SK-N-SH (cell line): ENCODE measurements around the gene FUT9. TPM values are rescaled to one million over a fixed set of nuclear protein-coding genes. Genes with fewer than 3 reads are reported as not detected.

ENCODE experiments used
- CTCF ChIA-PET: fragments of 300-600, 350-600 bp; formaldehyde crosslinking; extraction: SDS; loops from one replicate; lab custom pipeline; 2021; lab: Yijun Ruan, JAX
- POLR2A ChIA-PET: fragments of 350-600 bp; sonication (Branson Sonifier 250); formaldehyde crosslinking; extraction: SDS; loops from one replicate; lab custom pipeline; 2020; ENCODE audit warnings: antibody characterized with exemption, inconsistent platforms; lab: Yijun Ruan, JAX
- DNase-seq: peaks from one replicate; pipeline ENCODE4 v3.0.0; 2012
- H2AFZ ChIP-seq: fragments of 200-600 bp; sonication (generic); 2 replicates; pipeline ENCODE4 v1.8.1; 2016; ENCODE audit warnings: antibody characterized with exemption, mild to moderate bottlenecking, low read depth
- H3F3A ChIP-seq: fragments of 200-600 bp; sonication (generic); replicated peaks from 2 replicates; pipeline ENCODE3; 2016; ENCODE audit warnings: antibody characterized with exemption, mild to moderate bottlenecking; ENCODE audit not compliant: insufficient read depth
- H3K27ac ChIP-seq, 2 experiments: fragments of 200-500 bp in 1 of 2; fragments of 200-600 bp in 1 of 2; sonication (Bioruptor generic) in 1 of 2; sonication (generic), shearing (Covaris generic) in 1 of 2; 2 replicates each; pipeline versions ENCODE4 v1.5.1 to v1.6.1; 2014 to 2016; ENCODE audit warnings: low read depth in 2 of 2, inconsistent platforms in 1 of 2, low read length in 1 of 2, mild to moderate bottlenecking in 1 of 2, mixed read lengths in 1 of 2
- H3K27me3 ChIP-seq: fragments of 200-600 bp; sonication (generic), shearing (Covaris generic); 2 replicates; pipeline ENCODE4 v1.6.1; 2016; ENCODE audit warnings: mixed run types; ENCODE audit not compliant: insufficient read depth
- H3K36me3 ChIP-seq, 2 experiments: fragments of 200-500 bp in 1 of 2; fragments of 200-600 bp in 1 of 2; sonication (Bioruptor generic) in 1 of 2; sonication (generic) in 1 of 2; replicated peaks in 1 of 2; 2 replicates each; pipeline versions ENCODE3 to v1.5.1; 2014 to 2016; ENCODE audit warnings: low read length in 1 of 2, mild to moderate bottlenecking in 1 of 2; ENCODE audit not compliant: insufficient read depth in 2 of 2, control insufficient read depth in 1 of 2
- H3K4me1 ChIP-seq, 2 experiments: fragments of 200-500 bp in 1 of 2; fragments of 200-600 bp in 1 of 2; sonication (Bioruptor generic) in 1 of 2; sonication (generic), shearing (Covaris generic) in 1 of 2; 2 replicates each; pipeline versions ENCODE4 v1.5.1 to v1.6.1; 2014 to 2016; ENCODE audit warnings: low read depth in 1 of 2, low read length in 1 of 2, mixed run types in 1 of 2; ENCODE audit not compliant: insufficient read depth in 2 of 2, control insufficient read depth in 1 of 2
- H3K4me2 ChIP-seq: fragments of 200-600 bp; sonication (generic), shearing (Covaris generic); 2 replicates; pipeline ENCODE4 v1.6.1; 2017; ENCODE audit warnings: mixed run types
- H3K4me3 ChIP-seq, 2 experiments: fragments of 200-500 bp in 1 of 2; fragments of 200-600 bp in 1 of 2; sonication (Bioruptor generic) in 1 of 2; sonication (generic), shearing (Covaris generic) in 1 of 2; 2 replicates each; pipeline versions ENCODE4 v1.5.1 to v1.8.1; 2014 to 2016; ENCODE audit warnings: low read depth in 2 of 2, inconsistent platforms in 1 of 2, low read length in 1 of 2, mild to moderate bottlenecking in 1 of 2, mixed read lengths in 1 of 2, moderate library complexity in 1 of 2
- H3K79me2 ChIP-seq: fragments of 200-600 bp; sonication (generic); 2 replicates; pipeline ENCODE4 v1.8.1; 2017; ENCODE audit warnings: mild to moderate bottlenecking; ENCODE audit not compliant: insufficient read depth
- H3K9ac ChIP-seq: fragments of 200-600 bp; sonication (generic); 2 replicates; pipeline ENCODE4 v1.6.1; 2017; ENCODE audit warnings: mixed run types
- H3K9me2 ChIP-seq: fragments of 200-600 bp; sonication (generic); 2 replicates; pipeline ENCODE4 v1.6.1; 2017; ENCODE audit warnings: mixed run types
- H3K9me3 ChIP-seq: fragments of 200-600 bp; sonication (generic); 2 replicates; pipeline ENCODE4 v1.6.1; 2017; ENCODE audit warnings: mixed run types, mild to moderate bottlenecking, moderate library complexity
- H4K20me1 ChIP-seq: fragments of 200-600 bp; sonication (generic); 2 replicates; pipeline ENCODE4 v1.6.1; 2017; ENCODE audit warnings: mild to moderate bottlenecking, mixed run types; ENCODE audit not compliant: insufficient read depth
- ELF1 ChIP-seq: IDR thresholded peaks from 2 replicates; pipeline ENCODE4 v1.4.0; 2012
- EP300 ChIP-seq, 2 experiments: IDR thresholded peaks; 2 replicates each; pipeline versions ENCODE4 v1.4.0 to v1.6.1; 2012; ENCODE audit warnings: borderline replicate concordance in 1 of 2, low read depth in 1 of 2, low read length in 1 of 2
- FOXJ3 ChIP-seq: sonication (generic); formaldehyde crosslinking; IDR thresholded peaks from 2 replicates; pipeline ENCODE4 v1.5.1; 2020; ENCODE audit warnings: mild to moderate bottlenecking, missing genetic modification reagents
- GABPA ChIP-seq: IDR thresholded peaks from 2 replicates; pipeline ENCODE4 v1.4.0; 2012; ENCODE audit warnings: low read depth, mild to moderate bottlenecking
- GATA2 ChIP-seq: sonication (generic); formaldehyde crosslinking; IDR thresholded peaks from 2 replicates; pipeline ENCODE4 v1.5.0; 2020; ENCODE audit warnings: mild to moderate bottlenecking, missing genetic modification reagents
- JUND ChIP-seq: IDR thresholded peaks from 2 replicates; pipeline ENCODE4 v1.4.0; 2012
- PBX3 ChIP-seq: IDR thresholded peaks from 2 replicates; pipeline ENCODE4; 2012
- REST ChIP-seq: IDR thresholded peaks from 2 replicates; pipeline ENCODE4 v1.6.1; 2012; ENCODE audit warnings: mild to moderate bottlenecking, low read depth, low read length, moderate library complexity
- TCF12 ChIP-seq: IDR thresholded peaks from 2 replicates; pipeline ENCODE4 v1.4.0; 2012
- TEAD4 ChIP-seq: IDR thresholded peaks from 2 replicates; pipeline ENCODE4 v1.4.0; 2012; ENCODE audit warnings: mild to moderate bottlenecking, borderline replicate concordance; ENCODE audit not compliant: insufficient read depth
- ZBTB33 ChIP-seq: IDR thresholded peaks from 2 replicates; pipeline ENCODE4 v1.4.0; 2012; ENCODE audit warnings: low read depth, borderline replicate concordance
- WGBS: methylation state at CpG from one replicate; pipeline ENCODE4 v1.1.6; 2017; ENCODE audit warnings: low lambda C conversion rate; 5-methylcytosine and 5-hydroxymethylcytosine counted together
- polyA plus RNA-seq, 3 experiments: library from polyadenylated mRNA; depleted of rRNA; stranded (reverse); fragments of >200 nt; gene quantifications; 2 replicates each; pipeline ENCODE4 v1.2.3, GENCODE V29; 2012
- TF ChIP-seq, protein P1 (sequence below): IDR thresholded peaks from 2 replicates; pipeline ENCODE4 v1.4.0; 2012; ENCODE audit warnings: low read depth

FUT9 gene
- polyA plus RNA-seq, 1 of the 3 experiments (the other 2 are of a cell fraction) = under 0.01 TPM

DNA sequence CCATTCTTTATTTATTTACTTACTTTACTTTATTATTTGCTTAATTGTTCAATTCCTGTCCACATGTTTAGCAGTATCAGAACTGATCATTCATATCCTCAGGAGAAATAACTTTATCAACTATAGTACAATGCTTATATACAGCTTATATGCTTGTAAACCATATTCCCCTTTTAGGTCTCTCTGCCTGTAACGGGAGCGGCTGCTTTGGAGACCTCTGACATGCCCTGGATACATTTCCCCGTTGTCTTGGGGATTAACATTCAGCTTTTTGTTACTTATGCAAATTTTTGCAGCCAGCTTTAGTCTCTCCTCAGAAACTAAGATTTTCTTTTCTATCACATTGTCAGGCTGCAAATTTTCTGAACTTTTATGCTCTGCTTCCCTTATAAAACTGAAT lies 17.6 kb upstream of the FUT9 start:
- WGBS = 15% methylated on average over 3 of the region's 3 CpGs
- no peak for DNase-seq
- Histone ChIP-seq H2AFZ (no peak overlapping the region), H3K27ac (no peak overlapping the region), H3K79me2 (no peaks in the 10 kb centered on the region), H3K4me1 (no peaks in the 10 kb centered on the region), H3K9me3 (no peaks in the 10 kb centered on the region), H3K9me2 (no peaks in the 10 kb centered on the region), H4K20me1 (no peaks in the 10 kb centered on the region), H3K36me3 (no peaks in the 10 kb centered on the region), H3F3A (no peaks in the 10 kb centered on the region)
- POLR2A ChIA-PET = no interaction called here
- CTCF ChIA-PET = no interaction called here
- TF ChIP-seq, protein P1, sequence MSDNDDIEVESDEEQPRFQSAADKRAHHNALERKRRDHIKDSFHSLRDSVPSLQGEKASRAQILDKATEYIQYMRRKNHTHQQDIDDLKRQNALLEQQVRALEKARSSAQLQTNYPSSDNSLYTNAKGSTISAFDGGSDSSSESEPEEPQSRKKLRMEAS = no peak
- TF ChIP-seq, all 33 proteins: peak for 0
- no peak overlapping the region for H3K9ac ChIP-seq
- no peak overlapping the region for H3K4me2 ChIP-seq
- no peak overlapping the region for H3K4me3 ChIP-seq
- no peaks in the 10 kb centered on the region for H3K27me3 ChIP-seq

DNA sequence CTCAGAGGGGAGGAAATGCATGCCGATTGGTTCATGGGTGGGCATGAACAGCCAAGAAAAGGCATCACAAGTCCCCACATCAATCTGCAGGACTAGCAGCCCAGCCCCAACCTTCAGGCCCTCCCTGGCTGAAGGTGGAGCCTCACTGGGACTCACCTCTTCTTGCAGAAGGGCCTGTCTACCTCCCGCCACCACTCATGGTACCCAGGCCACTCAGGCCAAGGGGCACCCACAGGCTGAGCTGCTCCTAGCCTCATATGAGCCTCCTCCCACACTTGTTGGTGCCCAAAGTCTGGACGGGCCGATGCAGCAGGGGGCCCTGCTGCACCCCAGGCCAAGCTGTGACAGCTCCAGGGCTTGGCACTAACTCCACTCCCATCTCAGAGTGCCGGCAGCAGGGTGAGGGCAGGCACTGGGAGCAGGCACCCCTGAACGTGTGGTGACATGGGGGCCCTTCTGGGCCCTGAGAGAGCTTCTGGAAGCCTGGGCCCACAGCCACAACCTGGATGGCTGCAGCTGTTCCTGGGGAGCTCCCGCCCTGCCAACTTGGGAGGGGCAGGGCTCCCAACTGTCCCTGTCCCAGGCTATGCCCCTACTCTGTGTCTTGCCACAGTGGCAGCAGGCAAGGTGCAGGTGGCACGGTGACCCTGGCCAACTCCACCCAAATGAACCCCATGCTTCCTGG lies 13.7 kb upstream of the FUT9 start:
- Histone ChIP-seq H3K9me2 (no peaks in the 10 kb centered on the region), H4K20me1 (no peaks in the 10 kb centered on the region), H3K27me3 (no peaks in the 10 kb centered on the region), H3K4me2 (no peak overlapping the region), H3K9ac (no peak overlapping the region), H3K4me1 (no peaks in the 10 kb centered on the region), H3F3A (no peaks in the 10 kb centered on the region), H3K4me3 (no peak overlapping the region), H3K79me2 (no peaks in the 10 kb centered on the region), H3K9me3 (no peaks in the 10 kb centered on the region), H3K36me3 (no peaks in the 10 kb centered on the region), H3K27ac (no peak overlapping the region), H2AFZ (no peak overlapping the region)
- ChIA-PET CTCF (interaction anchor here (1.0 to 2.7 kb wide), 3 partner anchors 11 to 37 kb away, joined by 3 to 6 read pairs (median 4); partner anchors contain the start of gene FUT9), POLR2A (no interaction called here)
- no peak for DNase-seq
- 10% methylated on average over 4 of the region's 8 CpGs for WGBS
- TF ChIP-seq TCF12 (no peak), ZBTB33 (no peak), JUND (no peak), GATA2 (CRISPR knock-in tag) (no peak), EP300 (IDR thresholded peaks at IDR 0.05; ENCODE audit: borderline replicate concordance in 1 of 2, low read depth in 1 of 2, low read length in 1 of 2) (no peak), TEAD4 (no peak), FOXJ3 (CRISPR knock-in tag) (no peak), GABPA (no peak), ELF1 (no peak), PBX3 (no peak), REST (no peak)
- TF ChIP-seq, all 33 proteins: peak for 0
